H1 (cell line): Measurements from ENCODE around the gene PGBD4. TPM values are rescaled to one million over a fixed set of nuclear protein-coding genes. Genes with fewer than 3 reads are reported as not detected.

Source experiments
- CTCF ChIA-PET: fragments of 300-600 bp; sonication (Branson Sonifier 250); formaldehyde crosslinking; loops from one replicate; lab custom pipeline; 2021; ENCODE audit not compliant: partially characterized antibody; lab: Charles Lee
- POLR2A ChIA-PET: fragments of 300-600 bp; sonication (Branson Sonifier 250); formaldehyde crosslinking; loops from one replicate; lab custom pipeline; 2021; ENCODE audit warnings: inconsistent platforms; ENCODE audit not compliant: partially characterized antibody; lab: Charles Lee
- DNase-seq, 2 experiments: peaks; one replicate each; pipeline versions ENCODE4 v3.0.0 to v3.0.0-alpha.2; 2010 to 2022; ENCODE audit warnings: low spot score in 2 of 2, low read depth in 1 of 2, mixed read lengths in 1 of 2
- FAIRE-seq: peaks from 2 replicates; lab custom pipeline; 2011; peaks lifted over from hg19 to GRCh38; lab: Jason Lieb, UNC
- H2AFZ ChIP-seq: 2 replicates; pipeline ENCODE4 v1.8.1; 2012; ENCODE audit warnings: low read length, inconsistent platforms
- H2AK5ac ChIP-seq: 2 replicates; pipeline ENCODE4 v1.6.1; 2013; ENCODE audit warnings: low read depth, low read length
- H2BK120ac ChIP-seq: replicated peaks from 2 replicates; pipeline ENCODE3; 2013; ENCODE audit warnings: low read depth, low read length, inconsistent platforms
- H2BK12ac ChIP-seq: 2 replicates; pipeline ENCODE4 v1.6.1; 2013; ENCODE audit warnings: low read depth, low read length
- H2BK15ac ChIP-seq: 2 replicates; pipeline ENCODE4 v1.6.1; 2013; ENCODE audit warnings: low read length
- H2BK20ac ChIP-seq: 2 replicates; pipeline ENCODE4 v1.6.1; 2013; ENCODE audit warnings: low read length
- H2BK5ac ChIP-seq: 2 replicates; pipeline ENCODE4 v1.6.1; 2013; ENCODE audit warnings: low read depth, low read length
- H3K14ac ChIP-seq: 2 replicates; pipeline ENCODE4 v1.6.1; 2013; ENCODE audit warnings: inconsistent platforms; ENCODE audit not compliant: insufficient read length
- H3K18ac ChIP-seq: 2 replicates; pipeline ENCODE4 v1.6.1; 2013; ENCODE audit warnings: low read length; ENCODE audit errors: extremely low read depth
- H3K23ac ChIP-seq: 2 replicates; pipeline ENCODE4 v1.6.1; 2013; ENCODE audit warnings: inconsistent platforms; ENCODE audit not compliant: insufficient read length
- H3K23me2 ChIP-seq: 2 replicates; pipeline ENCODE4 v1.6.1; 2013; ENCODE audit warnings: low read depth, low read length
- H3K27ac ChIP-seq: 2 replicates; pipeline ENCODE4 v1.6.1; 2011; ENCODE audit warnings: low read depth, low read length, inconsistent platforms
- H3K27me3 ChIP-seq, 4 experiments: replicated peaks in 1 of 4; 1 replicate in 1 of 4; 2 replicates in 3 of 4; pipeline versions ENCODE4 v1.6.1 to v1.8.1; 2011 to 2013; ENCODE audit warnings: low read length in 3 of 4, mild to moderate bottlenecking in 3 of 4, inconsistent platforms in 2 of 4, mixed read lengths in 2 of 4, moderate library complexity in 1 of 4; ENCODE audit not compliant: control insufficient read depth in 3 of 4, insufficient read depth in 3 of 4; ENCODE audit errors: extremely low read depth in 1 of 4
- H3K36me3 ChIP-seq, 4 experiments: 2 replicates each; pipeline versions ENCODE4 v1.6.1 to v1.8.1; 2011 to 2013; ENCODE audit warnings: mild to moderate bottlenecking in 4 of 4, low read length in 3 of 4, moderate library complexity in 2 of 4, control low read depth in 1 of 4, inconsistent platforms in 1 of 4; ENCODE audit not compliant: insufficient read depth in 4 of 4, control insufficient read depth in 2 of 4
- H3K4ac ChIP-seq: replicated peaks from 2 replicates; pipeline ENCODE3; 2013; ENCODE audit warnings: low read length, low read depth, mixed read lengths, inconsistent platforms; ENCODE audit not compliant: insufficient read length
- H3K4me1 ChIP-seq, 4 experiments: replicated peaks in 1 of 4; 1 replicate in 1 of 4; 2 replicates in 3 of 4; pipeline versions ENCODE4 v1.6.1 to v1.8.1; 2011 to 2013; ENCODE audit warnings: low read length in 3 of 4, inconsistent platforms in 2 of 4, mixed read lengths in 1 of 4; ENCODE audit not compliant: insufficient read depth in 4 of 4, control insufficient read depth in 3 of 4
- H3K4me2 ChIP-seq, 2 experiments: 2 replicates each; pipeline versions ENCODE4 v1.6.1 to v1.8.1; 2011 to 2013; ENCODE audit warnings: low read depth in 2 of 2, low read length in 2 of 2, control low read depth in 1 of 2, inconsistent platforms in 1 of 2, mild to moderate bottlenecking in 1 of 2; ENCODE audit not compliant: insufficient read depth in 1 of 2
- H3K4me3 ChIP-seq, 4 experiments: fragments of 200-600, 300-600 bp in 1 of 4; sonication (generic), shearing (Covaris generic), sonication (Bioruptor Twin) in 1 of 4; 2 replicates each; pipeline versions ENCODE4 v1.5.1 to v1.8.1; 2011 to 2016; ENCODE audit warnings: low read length in 4 of 4, low read depth in 3 of 4, control low read depth in 2 of 4, inconsistent platforms in 2 of 4, mild to moderate bottlenecking in 2 of 4, mixed read lengths in 1 of 4, moderate library complexity in 1 of 4; ENCODE audit not compliant: insufficient read depth in 2 of 4; ENCODE audit errors: extremely low read depth in 1 of 4
- H3K56ac ChIP-seq: replicated peaks from 2 replicates; pipeline ENCODE3; 2013; ENCODE audit warnings: low read depth, mild to moderate bottlenecking, mixed read lengths, low read length, inconsistent platforms; ENCODE audit not compliant: insufficient read length
- H3K79me1 ChIP-seq: 2 replicates; pipeline ENCODE4 v1.6.1; 2013; ENCODE audit warnings: low read depth, low read length, control low read depth
- H3K79me2 ChIP-seq, 2 experiments: 2 replicates each; pipeline versions ENCODE4 v1.6.1 to v1.8.1; 2012 to 2013; ENCODE audit warnings: low read length in 2 of 2, mild to moderate bottlenecking in 2 of 2, inconsistent platforms in 1 of 2; ENCODE audit not compliant: insufficient read depth in 2 of 2, control insufficient read depth in 1 of 2
- H3K9ac ChIP-seq, 4 experiments: replicated peaks in 1 of 4; 1 replicate in 1 of 4; 2 replicates in 3 of 4; pipeline versions ENCODE4 v1.6.1 to v1.8.1; 2011 to 2013; ENCODE audit warnings: low read depth in 3 of 4, low read length in 3 of 4, control low read depth in 2 of 4, mild to moderate bottlenecking in 2 of 4, moderate library complexity in 2 of 4, inconsistent platforms in 1 of 4; ENCODE audit errors: extremely low read depth in 1 of 4
- H3K9me3 ChIP-seq, 2 experiments: 2 replicates each; pipeline versions ENCODE4 v1.6.1 to v1.8.1; 2012 to 2013; ENCODE audit warnings: mild to moderate bottlenecking in 2 of 2, moderate library complexity in 2 of 2, control low read depth in 1 of 2, inconsistent platforms in 1 of 2, low read depth in 1 of 2, low read length in 1 of 2, mixed read lengths in 1 of 2; ENCODE audit not compliant: insufficient read depth in 2 of 2
- H4K20me1 ChIP-seq, 2 experiments: replicated peaks in 1 of 2; 2 replicates each; pipeline versions ENCODE3 to v1.8.1; 2011 to 2013; ENCODE audit warnings: inconsistent platforms in 2 of 2, low read length in 2 of 2, mild to moderate bottlenecking in 1 of 2; ENCODE audit not compliant: insufficient read depth in 2 of 2, control insufficient read depth in 1 of 2
- H4K5ac ChIP-seq: 2 replicates; pipeline ENCODE4 v1.6.1; 2013; ENCODE audit warnings: low read length, low read depth, mixed read lengths, inconsistent platforms; ENCODE audit not compliant: insufficient read length
- H4K8ac ChIP-seq: 2 replicates; pipeline ENCODE4 v1.8.0; 2013; ENCODE audit warnings: mild to moderate bottlenecking, moderate library complexity, low read length, inconsistent platforms; ENCODE audit not compliant: insufficient read depth; ENCODE audit errors: extremely low read depth
- H4K91ac ChIP-seq: replicated peaks from 2 replicates; pipeline ENCODE3; 2013; ENCODE audit warnings: low read length, mixed read lengths, inconsistent platforms; ENCODE audit not compliant: insufficient read length
- CEBPB ChIP-seq: IDR thresholded peaks from 2 replicates; pipeline ENCODE4 v1.6.1; 2012; ENCODE audit warnings: low read depth, low read length
- CHD2 ChIP-seq: IDR thresholded peaks from 2 replicates; pipeline ENCODE4 v1.6.1; 2012; ENCODE audit warnings: low read length, improper control_type of control experiment
- EZH2 ChIP-seq: fragments of 200-600 bp; sonication (generic); IDR thresholded peaks from 2 replicates; pipeline ENCODE4 v1.7.1; 2012; ENCODE audit warnings: low read depth, mild to moderate bottlenecking, moderate library complexity, low read length, inconsistent platforms; ENCODE audit not compliant: severe bottlenecking
- PHF8 ChIP-seq: fragments of 200-600 bp; sonication (generic); conservative IDR thresholded peaks from 2 replicates; pipeline ENCODE4 v1.7.1; 2012; ENCODE audit warnings: low read depth, mild to moderate bottlenecking, inconsistent platforms, low read length, moderate library complexity
- POLR2A ChIP-seq, 2 experiments: IDR thresholded peaks; 1 replicate in 1 of 2; 2 replicates in 1 of 2; pipeline ENCODE4 v1.6.1; 2011; ENCODE audit warnings: low read depth in 2 of 2, low read length in 2 of 2, mild to moderate bottlenecking in 2 of 2; ENCODE audit errors: control extremely low read depth in 1 of 2
- RFX5 ChIP-seq: IDR thresholded peaks from 2 replicates; pipeline ENCODE4 v1.6.1; 2011; ENCODE audit warnings: low read depth, low read length, improper control_type of control experiment, borderline replicate concordance
- RNF2 ChIP-seq: fragments of 200-900, 300-1000 bp; sonication (generic); IDR thresholded peaks from 2 replicates; pipeline ENCODE4 v1.7.1; 2016; ENCODE audit warnings: borderline replicate concordance, low read depth, mild to moderate bottlenecking, antibody characterized with exemption, low read length; ENCODE audit not compliant: poor library complexity, severe bottlenecking; ENCODE audit errors: missing control alignments
- SAP30 ChIP-seq: fragments of 300-600 bp; sonication (generic); IDR thresholded peaks from 2 replicates; pipeline ENCODE4 v1.7.1; 2012; ENCODE audit warnings: low read length, moderate library complexity, mild to moderate bottlenecking, inconsistent platforms; ENCODE audit not compliant: insufficient read depth, insufficient replicate concordance
- SUZ12 ChIP-seq: fragments of 200-600 bp; sonication (generic); IDR thresholded peaks from 2 replicates; pipeline ENCODE4 v1.6.1; 2012; ENCODE audit warnings: mild to moderate bottlenecking, inconsistent platforms, low read length, moderate library complexity, mixed read lengths
- WGBS, 2 experiments: shearing (Covaris generic) in 1 of 2; methylation state at CpG; one replicate each; pipeline versions ENCODE4 v1.1.6 to v1.1.7; 2013 to 2015; ENCODE audit warnings: low lambda C conversion rate in 2 of 2, mixed read lengths in 2 of 2, inconsistent platforms in 1 of 2, low coverage in 1 of 2, missing lambda C conversion rate in 1 of 2; ENCODE audit not compliant: insufficient replicate concordance in 2 of 2, insufficient coverage in 1 of 2, insufficient read length in 1 of 2; ENCODE audit errors: extremely low coverage in 1 of 2, missing lambda C conversion rate in 1 of 2; 5-methylcytosine and 5-hydroxymethylcytosine counted together
- polyA plus RNA-seq, 7 experiments: library from polyadenylated mRNA; depleted of rRNA in 3 of 7; stranded (reverse) in 5 of 7; unstranded in 2 of 7; fragments of >200 nt in 5 of 7; fragments of 200-250 nt in 2 of 7; gene quantifications; 1 replicate in 5 of 7; 2 replicates in 1 of 7; 4 replicates in 1 of 7; pipeline versions ENCODE4 v1.2.1 to v1.2.3, GENCODE V29; 2011 to 2013; ENCODE audit warnings: missing spikeins in 2 of 7, mixed read lengths in 2 of 7
- total RNA-seq: library from RNA; stranded (reverse); fragmentation: NEBNext Ultra II Directional; extraction: Animal tissue kit (Norgen Biotek cat#: 25700); gene quantifications from 2 replicates; pipeline ENCODE4 v1.2.1, GENCODE V29; 2021

The PGBD4 gene
- total and polyA plus RNA-seq, 2 of the 8 experiments (the other 6 are each of a cell fraction or from before 2014, with no cell fraction given), result 0.68 to 0.76 TPM

- Histone ChIP-seq H4K5ac (no peak overlapping the region), H3K56ac (no peak overlapping the region), H2BK12ac (no peak overlapping the region), H3K23ac (no peak overlapping the region), H3K18ac (no peak overlapping the region), H3K4me1 (no peaks in the 10 kb centered on the region), H3K23me2 (no peaks in the 10 kb centered on the region; the same call in 1 of the 2 replicates), H3K79me2 (no peaks in the 10 kb centered on the region), H2BK5ac (no peak overlapping the region), H4K91ac (no peak overlapping the region), H3K79me1 (no peaks in the 10 kb centered on the region), H2BK20ac (no peak overlapping the region), H3K27me3 (no peaks in the 10 kb centered on the region), H3K4me3 (no peak overlapping the region), H3K9me3 (no peaks in the 10 kb centered on the region), H4K8ac (no peak overlapping the region), H2BK15ac (no peak overlapping the region), H3K4me2 (no peak overlapping the region), H3K9ac (no peak overlapping the region), H3K14ac (no peak overlapping the region), H3K36me3 (no peaks in the 10 kb centered on the region), H2AFZ (no peak overlapping the region), H2BK120ac (no peak overlapping the region), H3K4ac (no peak overlapping the region), H4K20me1 (no peaks in the 10 kb centered on the region), H3K27ac (no peak overlapping the region), H2AK5ac (no peak overlapping the region)
- 0% methylated on average over 1 of the region's 1 CpG; no CpG with 5 or more reads in 1 of the 2 experiments for WGBS, 2 experiments
- FAIRE-seq (no peak), DNase-seq (no peak)
- CTCF ChIA-PET, result interaction anchor here (1.3 kb wide), 1 partner anchor 326 kb away, joined by 3 read pairs; no protein-coding TSS in a partner anchor
- POLR2A ChIA-PET, result no interaction called here
- no peak for TF ChIP-seq EZH2
- TF ChIP-seq RNF2, result no peak
- no peak for TF ChIP-seq CEBPB
- no peak for TF ChIP-seq SUZ12
- TF ChIP-seq POLR2A (IDR thresholded peaks at IDR 0.05; ENCODE audit: control extremely low read depth in 1 of 2, low read depth in 2 of 2, low read length in 2 of 2), result no peak
- TF ChIP-seq SAP30, result no peak
- TF ChIP-seq CHD2, result no peak
- TF ChIP-seq PHF8, result no peak
- no peak for TF ChIP-seq RFX5
These were observed 37.4 kb upstream of the PGBD4 start for GRCh38 chr15:34064438-34064837.
